GM21825 (cell line): ENCODE results near the gene ADGRB3.
A peak's percentile ranks its signal among the peaks of the same experiment; 100 is the strongest.

ENCODE experiments used
- ATAC-seq: cut with Tn5 transposase; IDR thresholded peaks from one replicate; pipeline ENCODE4 v1.9.1; 2021; ENCODE audit warnings: mild to moderate bottlenecking, moderate library complexity; ENCODE audit not compliant: unreplicated experiment

The ADGRB3 gene

GRCh38 chr6:68634726-68635411 is at the start of gene ADGRB3:
Gene ADGRB3 (plus strand): TSS chr6:68635282. CDS start chr6:68638676, 3,394 bp downstream.
- ATAC-seq = peak; percentile 85

GRCh38 chr6:68593558-68593957 is 41.5 kb upstream of the ADGRB3 start:
- ATAC-seq = no peak

- ATAC-seq = no peak
These were observed 37.4 kb upstream of the ADGRB3 start for GRCh38 chr6:68597642-68598041.

GRCh38 chr6:68615938-68616337 is 19.1 kb upstream of the ADGRB3 start:
- ATAC-seq = no peak

GRCh38 chr6:68625998-68626397 is 9.1 kb upstream of the ADGRB3 start:
- no peak for ATAC-seq

GRCh38 chr6:68628161-68628560 is 6.9 kb upstream of the ADGRB3 start:
- no peak for ATAC-seq

- ATAC-seq = no peak
These were observed 2.3 kb upstream of the ADGRB3 start for GRCh38 chr6:68632734-68633133.

GRCh38 chr6:68633281-68633971 is 1.7 kb upstream of the ADGRB3 start:
- no peak for ATAC-seq

GRCh38 chr6:68633972-68634725 is 933 bp upstream of the ADGRB3 start:
- ATAC-seq = no peak

- ATAC-seq = no peak
These were observed 277 bp downstream of the ADGRB3 start for GRCh38 chr6:68635412-68635705.

GRCh38 chr6:68635706-68636513 is 828 bp downstream of the ADGRB3 start:
- no peak for ATAC-seq

- no peak for ATAC-seq
These were observed 1.6 kb downstream of the ADGRB3 start for GRCh38 chr6:68636666-68637065.

- no peak for ATAC-seq
These were observed 2.0 kb downstream of the ADGRB3 start for GRCh38 chr6:68637071-68637470.

GRCh38 chr6:68637782-68638181 is 2.7 kb downstream of the ADGRB3 start:
- ATAC-seq = no peak

GRCh38 chr6:68638230-68638900 is 3.3 kb downstream of the ADGRB3 start:
- no peak for ATAC-seq

GRCh38 chr6:68639211-68639610 is 4.1 kb downstream of the ADGRB3 start:
- no peak for ATAC-seq

- ATAC-seq = no peak
These were observed 4.9 kb downstream of the ADGRB3 start for GRCh38 chr6:68639826-68640490.

- no peak for ATAC-seq
These were observed 5.4 kb downstream of the ADGRB3 start for GRCh38 chr6:68640491-68640835.

GRCh38 chr6:68641172-68641571 is 6.1 kb downstream of the ADGRB3 start:
- no peak for ATAC-seq

- no peak for ATAC-seq
These were observed 7.0 kb downstream of the ADGRB3 start for GRCh38 chr6:68642081-68642480.
